ENCODE measurements around the gene EXO5.
"Not testable (repeated sequence)": the region's sequence is repeated elsewhere in the genome, so short reads cannot be mapped to it uniquely, and the experiment has no call there.

EXO5 gene, protein sequence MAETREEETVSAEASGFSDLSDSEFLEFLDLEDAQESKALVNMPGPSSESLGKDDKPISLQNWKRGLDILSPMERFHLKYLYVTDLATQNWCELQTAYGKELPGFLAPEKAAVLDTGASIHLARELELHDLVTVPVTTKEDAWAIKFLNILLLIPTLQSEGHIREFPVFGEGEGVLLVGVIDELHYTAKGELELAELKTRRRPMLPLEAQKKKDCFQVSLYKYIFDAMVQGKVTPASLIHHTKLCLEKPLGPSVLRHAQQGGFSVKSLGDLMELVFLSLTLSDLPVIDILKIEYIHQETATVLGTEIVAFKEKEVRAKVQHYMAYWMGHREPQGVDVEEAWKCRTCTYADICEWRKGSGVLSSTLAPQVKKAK

DNA sequence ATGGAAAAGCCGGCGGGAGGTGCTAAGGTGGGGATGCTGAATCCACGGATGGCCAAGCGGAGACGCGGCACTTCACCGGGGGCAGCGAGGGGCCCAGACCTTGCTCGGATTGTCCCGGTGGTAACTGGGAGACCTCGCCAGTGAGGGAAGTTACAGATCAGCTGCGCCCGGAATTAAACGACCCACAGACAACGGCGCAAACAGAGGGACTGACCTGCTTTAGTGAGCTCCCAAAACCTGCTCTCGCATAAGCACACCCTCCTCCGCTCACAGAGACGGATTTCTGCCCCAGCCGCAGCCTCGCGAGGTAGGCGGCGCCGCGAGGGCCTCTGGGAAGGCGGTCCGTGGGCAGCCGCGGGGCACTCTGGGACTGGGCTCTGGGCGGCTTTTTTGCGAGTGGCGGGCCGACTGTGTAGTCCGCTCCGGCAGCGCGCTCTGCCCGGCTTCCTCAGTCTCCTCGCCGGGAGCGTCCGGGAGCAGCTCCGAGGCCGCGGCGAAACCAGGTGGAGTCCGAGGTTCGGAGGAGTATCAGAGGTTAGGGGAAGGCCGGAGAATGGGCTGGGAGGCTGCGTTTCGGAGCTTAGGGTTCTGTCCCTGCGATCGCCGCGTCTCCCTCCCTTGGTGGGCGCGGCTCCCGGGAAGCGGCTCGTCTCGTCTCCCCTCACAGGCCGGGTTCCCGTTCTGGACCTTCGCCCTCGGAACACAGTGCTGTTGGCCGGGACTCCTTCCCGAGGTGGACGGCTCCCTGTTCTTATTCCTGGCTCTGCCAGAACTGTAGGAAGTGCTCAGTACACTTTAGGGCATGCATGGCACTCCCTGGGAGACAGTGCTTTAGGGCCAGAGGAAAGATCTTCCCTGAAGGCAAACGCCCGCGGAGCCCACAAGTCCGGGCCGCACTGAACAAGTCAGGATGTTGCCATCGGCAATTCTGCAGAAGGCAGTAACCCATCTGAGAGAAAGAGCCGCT is at the start of gene EXO5:
EXO5 (plus strand) TSS at position 393 of the 967 bp plus-strand sequence. CDS start 5,778 bp downstream, outside the sequence.
- peak; percentile 83 for DNase-seq

DNA sequence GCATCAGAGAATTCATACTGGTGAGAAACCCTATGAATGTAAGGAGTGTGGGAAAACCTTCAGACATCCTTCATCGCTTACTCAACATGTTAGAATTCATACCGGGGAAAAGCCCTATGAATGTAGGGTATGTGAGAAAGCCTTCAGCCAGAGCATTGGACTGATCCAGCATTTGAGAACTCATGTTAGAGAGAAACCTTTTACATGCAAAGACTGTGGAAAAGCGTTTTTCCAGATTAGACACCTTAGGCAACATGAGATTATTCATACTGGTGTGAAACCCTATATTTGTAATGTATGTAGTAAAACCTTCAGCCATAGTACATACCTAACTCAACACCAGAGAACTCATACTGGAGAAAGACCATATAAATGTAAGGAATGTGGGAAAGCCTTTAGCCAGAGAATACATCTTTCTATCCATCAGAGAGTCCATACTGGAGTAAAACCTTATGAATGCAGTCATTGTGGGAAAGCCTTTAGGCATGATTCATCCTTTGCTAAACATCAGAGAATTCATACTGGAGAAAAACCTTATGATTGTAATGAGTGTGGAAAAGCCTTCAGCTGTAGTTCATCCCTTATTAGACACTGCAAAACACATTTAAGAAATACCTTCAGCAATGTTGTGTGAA is 45.5 kb upstream of the EXO5 start:
- no peak for DNase-seq

DNA sequence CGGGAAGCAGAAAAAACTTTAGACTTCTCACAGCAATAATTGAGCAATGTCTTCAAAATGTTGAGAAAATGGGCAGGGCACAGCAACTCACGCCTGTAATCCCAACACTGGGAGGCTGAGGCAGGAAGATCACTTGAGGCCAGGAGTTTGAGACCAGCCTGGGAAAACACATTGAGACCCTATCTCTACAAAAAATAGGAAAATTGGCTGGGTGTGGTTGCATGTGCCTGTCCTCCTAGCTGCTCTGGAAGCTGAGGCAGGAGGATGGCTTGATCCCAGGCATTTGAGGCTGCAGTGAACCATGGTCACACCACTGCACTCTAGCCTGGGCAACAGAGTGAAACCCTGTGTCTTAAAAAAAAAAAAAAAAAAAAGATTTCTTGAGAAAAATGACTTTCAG is 39.2 kb upstream of the EXO5 start:
- DNase-seq = no peak

DNA sequence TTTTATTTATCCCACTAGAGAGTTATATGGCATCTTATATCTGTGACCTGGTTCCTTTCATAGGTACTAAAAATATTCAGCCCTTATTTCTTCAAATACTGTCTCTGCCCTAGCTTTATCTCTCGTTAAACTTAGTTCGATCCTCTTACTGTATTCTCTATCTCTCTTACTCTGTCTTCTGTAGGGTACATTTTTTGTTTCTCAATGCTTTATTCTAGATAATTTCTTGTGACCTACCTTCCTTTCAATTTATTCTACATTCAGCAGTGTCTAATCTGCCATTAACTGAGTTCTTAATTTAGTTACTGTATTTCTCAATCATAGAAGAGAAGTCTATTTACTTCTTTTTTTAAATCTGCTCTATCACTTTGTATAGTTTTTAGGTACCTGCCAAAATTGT is 33.3 kb upstream of the EXO5 start:
- no peak for DNase-seq

DNA sequence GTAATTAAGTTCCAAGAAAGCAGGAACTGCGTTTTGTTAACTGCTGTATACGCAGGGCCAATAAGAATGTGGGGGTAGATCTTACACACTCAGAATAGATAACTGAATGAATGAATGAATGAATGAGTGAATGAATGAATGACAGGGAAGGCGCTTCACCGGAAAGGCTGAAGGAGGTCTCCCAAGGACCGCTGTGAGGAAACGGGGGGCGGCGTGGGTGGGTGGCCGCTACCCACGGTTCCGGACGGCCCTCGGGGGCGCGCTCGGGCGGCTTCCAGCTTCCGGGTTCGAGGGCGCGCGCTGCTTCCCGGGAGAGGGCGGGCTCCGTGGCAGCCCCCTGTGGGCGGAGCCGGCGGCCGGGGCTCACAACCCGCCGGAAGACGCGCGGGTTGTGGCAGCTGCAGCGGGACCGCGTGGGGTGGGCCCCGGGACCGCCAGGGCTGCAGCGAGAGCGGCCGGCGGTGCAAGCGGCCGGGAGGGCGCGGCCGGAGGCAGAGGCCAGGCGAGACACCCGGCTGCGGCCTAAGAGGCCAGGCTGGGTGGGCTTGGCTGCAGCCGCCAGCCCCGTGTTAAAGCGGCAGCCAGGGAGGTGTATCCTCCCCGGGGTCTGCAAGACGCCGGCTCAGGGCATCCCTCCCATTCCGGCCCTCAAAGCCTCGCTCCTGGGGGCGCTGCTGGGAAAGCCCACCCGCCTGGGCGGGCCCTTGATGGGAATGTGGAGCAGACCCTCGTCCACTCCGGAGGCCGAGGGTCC is 31.5 kb upstream of the EXO5 start, which contains the start of gene ZFP69:
ZFP69 (plus strand) TSS at position 367 of the 754 bp plus-strand sequence. CDS start 2,072 bp downstream, outside the sequence.
- peak; percentile 74 for DNase-seq

DNA sequence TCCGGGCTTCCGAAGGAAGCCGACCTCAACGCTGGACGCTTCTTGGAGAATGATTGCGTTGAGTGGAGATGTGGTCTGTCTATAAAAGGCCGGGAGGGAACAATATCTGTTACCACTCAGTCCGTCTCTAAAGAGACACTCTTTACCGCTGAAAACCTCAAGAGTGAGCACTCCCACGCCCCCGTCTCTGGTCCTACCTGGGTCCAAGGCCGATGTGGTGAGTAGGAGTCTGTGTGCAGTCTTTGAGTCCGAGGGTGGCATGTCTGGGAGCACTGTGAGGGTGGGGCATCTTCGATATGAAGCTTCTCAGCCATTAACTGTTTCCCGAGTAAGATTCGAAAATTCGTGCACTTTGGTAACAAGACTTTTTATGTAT is 30.9 kb upstream of the EXO5 start:
- peak; percentile 4 for DNase-seq

DNA sequence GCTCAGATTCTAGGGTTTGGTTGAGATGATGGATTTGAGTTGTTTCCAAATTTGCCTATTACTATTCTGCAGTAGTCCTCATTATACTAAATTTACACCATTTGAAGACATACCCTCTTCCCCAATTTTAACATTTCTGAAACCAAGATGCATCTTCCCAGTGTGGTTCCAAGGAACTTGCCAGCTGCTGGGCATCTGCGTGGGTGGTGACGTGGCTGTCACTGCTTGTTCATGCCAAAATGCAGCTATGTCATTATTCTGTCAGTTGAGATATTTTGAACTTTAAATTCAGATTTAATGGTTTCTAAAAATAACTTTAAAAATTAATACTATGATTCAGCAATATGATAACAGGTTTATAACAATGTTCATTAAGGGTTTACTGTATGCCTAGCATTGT is 30.3 kb upstream of the EXO5 start:
- no peak for DNase-seq

DNA sequence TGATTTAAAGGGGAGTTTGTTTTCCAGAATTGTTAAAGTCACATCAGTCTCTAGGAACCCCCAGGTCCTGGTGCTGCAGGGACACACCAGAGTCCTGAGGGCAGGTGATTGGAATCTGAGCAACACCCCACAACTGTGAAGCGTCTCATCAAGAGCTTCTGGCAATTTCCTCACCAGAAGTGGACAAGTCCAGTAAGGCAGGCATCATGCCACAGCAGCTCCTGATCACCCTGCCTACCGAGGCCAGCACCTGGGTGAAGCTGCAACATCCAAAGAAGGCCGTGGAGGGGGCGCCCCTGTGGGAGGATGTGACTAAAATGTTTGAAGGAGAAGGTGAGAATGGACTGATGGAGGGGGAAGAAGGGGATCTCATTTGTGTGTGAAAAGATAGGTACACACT is 29.4 kb upstream of the EXO5 start:
- DNase-seq = no peak

DNA sequence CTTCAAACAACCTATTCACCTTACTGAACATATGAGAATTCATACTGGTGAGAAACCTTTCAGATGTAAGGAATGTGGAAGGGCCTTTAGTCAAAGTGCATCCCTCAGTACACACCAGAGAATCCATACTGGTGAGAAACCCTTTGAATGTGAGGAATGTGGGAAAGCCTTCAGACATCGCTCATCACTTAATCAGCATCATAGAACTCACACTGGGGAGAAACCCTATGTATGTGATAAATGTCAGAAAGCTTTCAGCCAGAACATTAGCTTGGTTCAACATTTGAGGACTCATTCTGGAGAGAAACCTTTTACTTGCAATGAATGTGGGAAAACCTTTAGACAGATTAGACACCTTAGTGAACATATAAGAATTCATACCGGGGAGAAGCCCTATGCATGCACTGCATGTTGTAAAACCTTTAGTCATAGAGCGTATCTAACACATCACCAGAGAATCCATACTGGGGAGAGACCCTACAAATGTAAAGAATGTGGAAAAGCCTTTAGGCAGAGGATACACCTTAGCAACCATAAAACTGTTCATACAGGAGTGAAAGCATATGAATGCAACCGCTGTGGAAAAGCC is 13.2 kb upstream of the EXO5 start:
- no peak for DNase-seq

DNA sequence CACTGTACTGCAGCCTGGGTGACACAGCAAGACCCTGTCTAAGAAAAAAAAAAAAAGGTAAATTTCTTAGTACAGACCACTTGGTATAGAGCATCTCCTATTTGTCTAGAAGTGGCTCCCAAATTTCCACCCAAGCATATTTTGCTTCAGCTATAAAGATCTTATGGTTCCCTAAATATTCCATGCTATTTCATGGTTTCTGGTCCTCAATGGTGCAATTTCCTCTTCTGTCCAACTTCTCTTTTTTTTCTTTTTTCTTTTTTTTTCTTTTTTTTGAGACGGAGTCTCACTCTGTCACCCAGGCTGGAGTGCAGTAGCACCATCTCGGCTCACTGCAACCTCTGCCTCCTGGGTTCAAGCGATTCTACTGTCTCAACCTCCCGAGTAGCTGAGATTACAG is 5.9 kb upstream of the EXO5 start:
- DNase-seq = not testable (repeated sequence)

DNA sequence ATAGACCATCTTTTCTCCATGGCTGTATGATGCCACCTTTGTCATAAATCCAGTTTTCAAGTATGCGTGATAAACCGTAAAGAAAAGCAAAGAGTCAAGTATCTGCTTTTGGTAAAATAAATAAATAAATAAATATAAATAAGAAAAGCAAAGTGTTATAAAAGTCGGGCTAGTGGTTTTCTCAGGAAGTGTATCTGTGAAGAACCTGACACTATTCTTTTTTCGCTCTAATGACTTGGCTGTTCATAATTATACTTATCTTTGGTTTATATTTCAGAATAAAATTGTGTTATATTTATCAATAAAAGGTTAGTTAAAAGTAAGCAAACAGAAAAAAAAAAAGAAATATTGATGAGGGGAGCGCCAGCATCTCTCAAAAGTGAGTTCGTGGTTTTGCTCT is 594 bp upstream of the EXO5 start:
- DNase-seq = no peak

DNA sequence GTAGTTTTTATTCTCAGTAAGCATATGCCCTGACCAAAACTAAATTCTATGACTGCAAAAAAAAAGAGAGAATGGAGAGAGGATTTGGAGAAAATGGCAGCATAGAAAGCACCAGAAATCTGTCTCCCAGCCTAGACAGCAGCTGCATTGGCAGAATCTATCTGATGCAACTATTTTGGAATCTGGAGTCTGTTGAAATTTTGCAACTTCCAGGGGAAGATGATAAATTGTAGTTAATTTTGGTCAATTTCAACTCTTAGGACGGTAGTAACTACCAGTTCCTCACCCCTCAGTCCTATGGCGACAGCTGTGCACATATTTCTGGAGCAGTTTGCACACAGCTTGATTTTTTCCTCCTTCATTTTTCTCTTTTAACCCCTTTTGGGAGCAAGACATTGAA is 10.9 kb downstream of the EXO5 start:
- no peak for DNase-seq

DNA sequence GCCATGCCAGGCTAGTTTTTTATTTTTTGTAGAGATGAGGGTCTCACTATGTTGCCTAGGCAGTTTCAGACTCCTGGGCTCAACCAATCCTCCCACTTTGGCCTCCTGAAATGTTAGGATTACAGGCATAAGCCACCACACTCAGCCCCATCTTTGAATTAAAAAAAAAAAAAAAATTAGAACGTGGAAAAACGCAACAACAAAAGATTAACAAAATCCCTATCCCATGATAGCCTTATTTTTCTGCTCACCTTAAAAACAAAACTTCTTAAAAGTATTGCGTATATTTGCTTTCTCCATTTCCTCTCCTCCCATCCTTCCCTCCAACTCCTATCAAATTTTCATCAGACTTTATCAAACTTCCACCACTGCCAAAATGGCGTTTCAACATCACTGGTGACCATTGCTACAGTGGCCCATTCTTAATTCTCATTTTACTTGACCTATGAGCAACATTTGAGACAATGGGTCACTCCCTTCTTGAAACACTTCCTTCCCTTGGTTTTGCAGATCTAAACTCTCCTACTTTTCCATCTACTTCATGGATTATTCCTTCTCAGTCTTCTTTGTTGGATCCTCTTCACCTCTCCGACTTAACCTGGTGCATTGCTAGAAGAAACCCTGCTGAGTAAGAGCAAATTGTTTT is 22.3 kb downstream of the EXO5 start:
- DNase-seq = no peak

DNA sequence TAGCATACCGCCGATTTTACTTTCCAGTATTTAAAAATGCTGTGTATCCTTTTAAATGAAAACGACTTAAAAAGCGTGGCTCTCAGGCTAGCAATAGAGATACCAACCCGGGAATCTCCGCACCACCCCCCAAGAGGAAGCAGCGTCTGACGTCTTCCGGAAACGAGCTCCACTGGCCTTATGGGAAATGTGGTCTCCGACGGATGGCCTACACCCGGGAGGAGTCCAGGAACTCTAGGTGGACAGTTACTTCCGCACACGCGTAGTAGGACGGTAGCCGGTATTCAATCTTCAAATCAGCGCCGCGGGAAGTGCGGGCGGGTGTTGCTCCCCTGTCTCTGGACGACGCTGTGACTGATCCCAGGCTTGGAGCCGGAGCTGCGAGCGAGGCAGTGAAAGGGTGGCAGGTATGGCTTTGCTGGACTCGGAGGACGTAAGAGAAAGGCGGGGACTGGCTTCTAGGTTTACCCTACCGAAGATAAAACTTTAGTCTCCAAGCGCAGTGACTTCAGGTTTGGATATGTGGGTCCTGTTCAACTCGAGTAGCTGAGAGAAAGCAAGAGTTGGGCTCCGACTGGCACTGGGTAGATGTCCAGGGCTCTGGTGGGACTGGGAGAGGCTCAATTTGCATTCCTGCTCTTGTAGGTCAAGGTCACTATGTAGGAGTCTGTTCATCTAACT is 23.0 kb downstream of the EXO5 start, which contains the start of gene ZNF684:
ZNF684 (plus strand) TSS at position 257 of the 681 bp plus-strand sequence. CDS start 1,530 bp downstream, outside the sequence.
- peak; percentile 93 for DNase-seq

DNA sequence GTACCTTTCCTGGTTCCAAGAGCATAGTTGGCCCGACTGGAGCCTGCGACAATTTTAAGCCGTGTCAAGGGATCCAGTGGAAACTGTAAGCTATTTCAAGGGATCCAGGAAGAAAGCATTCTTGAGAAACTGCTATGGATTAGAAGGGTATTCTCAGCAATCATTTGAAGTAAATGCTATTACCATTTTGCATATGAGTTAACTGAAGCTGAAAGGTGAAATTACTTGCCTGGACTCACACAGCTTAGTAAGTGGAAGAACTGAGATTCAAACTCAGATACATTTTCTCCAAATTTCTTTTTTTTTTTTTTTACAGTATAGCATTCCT is 23.5 kb downstream of the EXO5 start:
- no peak for DNase-seq

DNA sequence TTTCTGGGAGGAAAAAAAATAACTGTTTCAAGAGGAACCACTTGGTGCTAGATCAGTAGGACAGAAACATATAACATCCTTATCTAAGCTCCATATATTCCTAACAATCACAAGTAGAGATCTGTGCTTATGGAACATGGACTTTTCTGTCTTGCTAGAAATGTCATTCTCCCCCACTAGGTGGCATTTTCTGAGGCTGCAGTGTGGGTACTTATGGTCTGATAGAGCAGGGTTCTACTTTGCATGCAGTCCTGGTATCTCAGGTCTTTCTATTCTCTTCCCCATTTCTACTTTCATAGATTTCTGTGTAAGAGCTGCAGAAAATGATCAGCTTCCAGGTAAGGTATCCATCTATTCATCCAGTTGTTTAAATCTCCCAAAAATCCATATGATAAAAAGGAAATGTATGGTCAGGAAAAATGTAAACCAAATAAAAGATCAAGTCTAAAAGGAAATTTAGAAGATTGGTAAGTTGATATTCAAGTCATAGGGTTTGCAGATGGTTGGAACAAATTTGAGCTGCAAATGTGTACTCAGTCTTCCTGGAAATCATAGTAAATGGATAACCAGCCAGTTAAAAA is 24.4 kb downstream of the EXO5 start:
- DNase-seq = peak; percentile 57

DNA sequence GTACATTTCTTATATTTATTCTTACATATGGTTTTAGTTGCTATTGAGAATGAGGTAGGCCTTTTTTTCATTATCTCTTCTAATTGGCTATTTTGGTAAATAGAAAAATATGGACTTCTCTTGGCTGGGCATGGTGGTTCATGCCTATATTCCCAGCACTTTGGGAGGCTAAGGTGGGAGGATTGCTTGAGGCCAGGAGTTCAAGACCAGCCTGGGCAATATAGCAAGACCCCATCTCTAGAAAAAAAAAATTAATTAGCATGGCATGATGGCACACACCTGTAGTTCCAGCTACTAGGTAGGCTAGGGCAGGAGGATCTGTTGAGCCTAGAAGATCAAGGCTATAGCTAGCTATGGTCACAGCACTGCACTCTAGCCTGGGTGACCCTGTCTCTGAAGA is 26.0 kb downstream of the EXO5 start:
- DNase-seq = no peak

DNA sequence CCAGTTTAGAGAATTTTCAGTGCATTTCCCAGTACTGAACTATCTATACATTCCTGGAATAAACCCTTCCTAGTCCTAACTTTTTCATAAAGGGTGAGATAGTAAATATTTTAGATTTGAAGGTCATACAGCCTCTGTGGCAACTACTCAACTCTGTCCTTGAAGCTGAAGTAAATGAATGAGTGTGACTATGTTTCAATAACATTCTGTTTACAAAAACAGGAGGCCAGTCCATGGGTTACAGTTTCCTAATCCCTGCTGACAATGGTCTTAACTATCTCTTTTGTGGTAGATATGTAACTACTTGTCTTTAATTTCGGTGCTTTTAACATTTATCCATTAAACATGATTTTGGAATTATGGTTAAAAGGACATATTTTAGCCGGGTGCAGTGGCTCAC is 27.2 kb downstream of the EXO5 start:
- no peak for DNase-seq

DNA sequence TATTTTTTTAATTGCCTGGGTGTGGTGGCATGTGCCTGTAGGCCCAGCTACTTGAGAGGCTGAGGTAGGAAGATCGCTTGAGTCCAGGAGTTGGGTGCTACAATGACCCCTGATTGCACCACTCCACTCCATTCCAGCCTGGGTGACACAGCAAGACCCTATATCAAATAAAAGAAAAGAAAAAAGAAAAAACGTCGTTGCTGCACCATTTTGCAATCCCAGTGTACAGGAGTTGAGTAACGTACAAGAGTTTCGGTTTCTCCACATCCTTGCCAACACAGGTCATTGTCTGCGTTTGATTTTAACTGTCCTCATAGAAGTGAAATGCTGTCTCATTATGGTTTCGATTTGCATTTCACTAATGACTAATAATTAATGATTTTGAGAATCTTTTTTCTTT is 30.8 kb downstream of the EXO5 start:
- no peak for DNase-seq

DNA sequence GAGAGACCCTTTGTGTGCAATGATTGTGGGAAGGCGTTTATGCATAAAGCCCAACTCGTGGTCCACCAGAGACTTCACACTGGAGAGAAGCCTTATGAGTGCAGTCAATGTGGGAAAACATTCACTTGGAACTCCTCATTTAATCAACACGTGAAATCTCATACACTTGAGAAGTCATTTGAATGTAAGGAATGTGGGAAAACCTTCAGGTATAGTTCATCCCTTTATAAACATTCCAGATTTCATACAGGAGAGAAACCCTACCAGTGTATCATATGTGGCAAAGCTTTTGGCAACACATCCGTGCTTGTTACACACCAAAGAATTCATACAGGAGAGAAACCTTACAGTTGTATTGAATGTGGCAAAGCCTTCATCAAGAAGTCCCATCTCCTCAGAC is 38.4 kb downstream of the EXO5 start:
- DNase-seq = no peak

DNA sequence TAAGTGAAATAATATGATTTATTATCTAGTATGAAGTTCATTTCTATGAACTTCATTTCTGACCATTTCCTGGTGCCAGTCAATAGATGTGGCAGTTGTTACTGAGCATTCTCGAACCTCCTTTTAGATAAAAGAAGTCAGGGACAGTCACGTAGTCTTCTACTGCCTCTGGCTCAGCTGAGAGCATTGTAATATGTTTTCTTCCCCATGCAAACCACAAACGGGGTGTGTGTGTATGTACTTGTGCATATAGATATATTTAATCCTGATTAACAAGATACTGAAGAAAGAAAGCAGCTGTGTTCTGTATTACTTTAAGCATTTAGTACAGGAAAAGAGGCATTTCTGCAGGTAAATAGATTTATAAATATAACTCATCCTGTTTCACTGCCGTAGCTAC is 44.5 kb downstream of the EXO5 start:
- DNase-seq = no peak

Measured in CD4-positive, alpha-beta T cell treated with Interleukin-17A for 1 hour (primary cell).